Measurements from ENCODE around the gene SERINC5.

SERINC5 gene

DNA sequence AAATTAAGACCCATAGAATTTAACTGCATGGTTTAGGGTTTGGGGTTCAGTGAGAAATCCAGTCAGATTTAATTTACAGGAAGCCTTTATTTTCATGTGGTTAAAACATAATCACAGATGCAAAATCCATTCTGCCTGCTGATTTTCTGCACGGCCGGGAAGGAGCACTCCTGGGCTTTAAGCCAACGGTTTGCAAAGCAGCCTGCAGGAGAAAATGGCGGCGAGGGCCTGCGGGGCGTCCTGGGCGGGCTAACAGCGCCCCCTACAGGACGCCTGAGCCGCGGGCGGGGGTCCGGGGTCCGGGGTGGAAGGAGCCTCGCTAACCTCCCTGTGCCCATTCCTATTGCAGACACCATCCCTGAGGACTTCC lies 173.1 kb downstream of the SERINC5 start:
- H3K4me3 ChIP-seq (ENCODE audit: low read length in 2 of 2): peak overlapping the region in 1 of 2 donors; percentile 59
- no peaks in the 10 kb centered on the region for H3K27me3 ChIP-seq (ENCODE audit: control insufficient read depth in 1 of 2, insufficient read depth in 2 of 2, low read length in 2 of 2)
- H3K9ac ChIP-seq (ENCODE audit: low read length in 2 of 2): no peak overlapping the region
- peaks cover 3% of the 10 kb centered on the region for H3K4me1 ChIP-seq (ENCODE audit: control insufficient read depth, insufficient read depth, low read length)
- H3K27ac ChIP-seq (ENCODE audit: low read length): peak overlapping the region; percentile 53
- no peaks in the 10 kb centered on the region for H3K9me3 ChIP-seq (ENCODE audit: control insufficient read depth in 2 of 2, low read length in 2 of 2)
- peaks cover 0 to 2% of the 10 kb centered on the region in 2 donors for H3K36me3 ChIP-seq (ENCODE audit: control insufficient read depth in 2 of 2, insufficient read depth in 2 of 2, low read length in 2 of 2)

DNA sequence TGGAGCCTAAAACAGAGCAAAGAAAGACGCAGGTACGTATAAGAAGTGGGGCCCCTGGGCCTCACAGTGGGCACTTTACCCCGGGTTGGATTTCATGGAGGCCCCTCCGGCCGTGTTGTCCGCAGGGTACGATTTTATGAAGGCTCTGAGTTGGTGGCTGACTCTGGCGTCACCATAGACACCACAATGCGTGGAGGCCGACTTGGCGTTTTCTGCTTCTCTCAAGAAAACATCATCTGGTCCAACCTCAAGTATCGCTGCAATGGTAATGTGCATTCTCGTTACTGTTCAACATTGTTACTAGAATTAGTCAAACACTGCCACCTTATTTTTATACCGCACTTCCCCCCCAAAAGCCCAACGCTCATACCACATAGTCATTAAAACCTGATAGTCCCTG lies 173.6 kb downstream of the SERINC5 start:
- no peaks in the 10 kb centered on the region for H3K27me3 ChIP-seq (ENCODE audit: control insufficient read depth in 1 of 2, insufficient read depth in 2 of 2, low read length in 2 of 2)
- H3K4me1 ChIP-seq (ENCODE audit: control insufficient read depth, insufficient read depth, low read length): peaks cover 3% of the 10 kb centered on the region
- no peak overlapping the region for H3K9ac ChIP-seq (ENCODE audit: low read length in 2 of 2)
- H3K36me3 ChIP-seq (ENCODE audit: control insufficient read depth in 2 of 2, insufficient read depth in 2 of 2, low read length in 2 of 2): peaks cover 0 to 2% of the 10 kb centered on the region in 2 donors
- no peak overlapping the region for H3K4me3 ChIP-seq (ENCODE audit: low read length in 2 of 2)
- no peak overlapping the region for H3K27ac ChIP-seq (ENCODE audit: low read length)
- no peaks in the 10 kb centered on the region for H3K9me3 ChIP-seq (ENCODE audit: control insufficient read depth in 2 of 2, low read length in 2 of 2)

DNA sequence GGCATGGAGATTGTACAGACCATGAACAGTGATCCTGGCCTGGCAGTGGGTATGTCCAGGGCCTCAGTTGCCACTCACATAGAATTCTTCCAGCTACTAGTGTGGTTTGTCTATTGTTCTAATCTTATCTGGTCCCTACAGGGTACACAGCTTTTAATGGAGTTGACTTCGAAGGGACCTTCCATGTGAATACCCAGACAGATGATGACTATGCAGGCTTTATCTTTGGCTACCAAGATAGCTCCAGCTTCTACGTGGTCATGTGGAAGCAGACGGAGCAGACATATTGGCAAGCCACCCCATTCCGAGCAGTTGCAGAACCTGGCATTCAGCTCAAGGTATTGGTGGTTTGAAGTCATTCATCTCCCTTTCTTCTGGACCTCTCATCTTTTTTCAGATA lies 176.9 kb downstream of the SERINC5 start:
- H3K36me3 ChIP-seq (ENCODE audit: control insufficient read depth in 2 of 2, insufficient read depth in 2 of 2, low read length in 2 of 2): peaks cover 0 to 2% of the 10 kb centered on the region in 2 donors
- peaks cover 3% of the 10 kb centered on the region for H3K4me1 ChIP-seq (ENCODE audit: control insufficient read depth, insufficient read depth, low read length)
- no peak overlapping the region for H3K27ac ChIP-seq (ENCODE audit: low read length)
- H3K27me3 ChIP-seq (ENCODE audit: control insufficient read depth in 1 of 2, insufficient read depth in 2 of 2, low read length in 2 of 2): no peaks in the 10 kb centered on the region
- H3K9me3 ChIP-seq (ENCODE audit: control insufficient read depth in 2 of 2, low read length in 2 of 2): no peaks in the 10 kb centered on the region
- H3K4me3 ChIP-seq (ENCODE audit: low read length in 2 of 2): no peak overlapping the region
- no peak overlapping the region for H3K9ac ChIP-seq (ENCODE audit: low read length in 2 of 2)

DNA sequence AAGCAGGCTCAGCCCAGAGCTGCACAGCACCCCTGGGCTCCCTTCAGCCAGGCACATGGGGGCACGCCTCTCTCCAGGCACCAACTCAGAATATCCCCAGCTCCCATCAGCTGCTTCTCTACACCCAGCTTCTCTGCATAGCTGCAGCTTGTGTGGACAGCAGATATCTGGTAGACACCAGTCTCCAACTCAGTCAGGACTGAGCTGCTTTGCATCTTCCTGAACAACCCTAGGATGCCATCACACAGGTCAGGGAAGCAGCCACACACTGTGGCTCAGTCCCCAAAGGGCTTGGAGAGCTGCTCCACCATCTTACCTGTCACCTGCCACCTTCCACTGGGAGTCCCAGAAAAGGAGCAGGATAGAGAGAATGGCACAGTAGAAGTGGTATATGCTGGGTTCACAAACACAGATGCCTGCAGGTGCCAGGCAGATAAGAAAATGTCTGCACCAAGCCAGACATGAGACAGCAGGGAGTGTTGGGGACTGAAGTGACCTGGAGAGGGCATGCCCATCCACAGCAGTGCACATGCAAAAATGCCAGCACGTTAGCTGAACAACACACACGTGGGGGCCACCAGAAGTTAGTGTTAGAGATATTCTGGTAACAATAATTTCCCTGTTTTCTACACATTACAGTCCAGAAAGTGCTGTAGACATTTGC lies 178.7 kb downstream of the SERINC5 start:
- Histone ChIP-seq H3K27me3 (ENCODE audit: control insufficient read depth in 1 of 2, insufficient read depth in 2 of 2, low read length in 2 of 2) (no peaks in the 10 kb centered on the region), H3K36me3 (ENCODE audit: control insufficient read depth in 2 of 2, insufficient read depth in 2 of 2, low read length in 2 of 2) (peaks cover 0 to 2% of the 10 kb centered on the region in 2 donors), H3K4me3 (ENCODE audit: low read length in 2 of 2) (no peak overlapping the region), H3K4me1 (ENCODE audit: control insufficient read depth, insufficient read depth, low read length) (no peaks in the 10 kb centered on the region), H3K9me3 (ENCODE audit: control insufficient read depth in 2 of 2, low read length in 2 of 2) (no peaks in the 10 kb centered on the region), H3K27ac (ENCODE audit: low read length) (no peak overlapping the region), H3K9ac (ENCODE audit: low read length in 2 of 2) (no peak overlapping the region)

DNA sequence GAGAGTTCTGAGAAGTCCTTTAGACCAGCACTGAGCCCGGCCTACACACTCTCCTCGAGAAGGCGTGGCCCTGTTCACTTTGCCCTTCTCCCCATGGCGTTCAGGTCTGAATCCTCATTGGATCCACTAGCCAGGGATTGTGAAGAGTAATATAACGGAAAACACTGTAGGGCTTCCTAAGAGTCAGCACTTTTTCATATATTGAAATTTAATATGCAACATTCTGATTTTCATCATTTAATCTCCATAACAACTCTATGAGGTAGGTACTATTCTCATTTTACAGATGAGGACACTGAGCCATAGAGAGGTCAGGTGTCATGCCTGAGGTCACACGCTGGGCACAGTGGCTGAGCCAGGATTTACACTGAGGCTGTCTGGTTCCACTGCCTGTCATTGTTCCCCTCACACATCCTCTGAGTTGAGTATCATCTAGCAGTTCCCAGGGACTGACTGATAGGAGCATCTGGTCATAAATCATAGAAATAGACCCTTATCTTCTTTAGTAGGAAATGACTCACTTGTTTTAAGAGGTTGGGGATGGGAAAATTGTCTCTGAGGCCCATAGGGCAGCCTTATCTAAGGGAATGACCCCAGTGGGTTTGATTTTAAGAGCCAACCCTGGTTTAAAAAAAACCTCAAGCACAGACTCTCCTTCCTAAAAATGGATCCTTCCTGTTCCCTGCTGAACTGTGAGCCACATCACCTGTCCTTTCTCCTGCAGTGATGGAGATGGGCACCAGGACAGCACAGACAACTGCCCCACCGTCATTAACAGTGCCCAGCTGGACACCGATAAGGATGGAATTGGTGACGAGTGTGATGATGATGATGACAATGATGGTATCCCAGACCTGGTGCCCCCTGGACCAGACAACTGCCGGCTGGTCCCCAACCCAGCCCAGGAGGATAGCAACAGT lies 179.5 kb downstream of the SERINC5 start:
- Histone ChIP-seq H3K36me3 (ENCODE audit: control insufficient read depth in 2 of 2, insufficient read depth in 2 of 2, low read length in 2 of 2) (peaks cover 2 to 4% of the 10 kb centered on the region in 2 donors), H3K27me3 (ENCODE audit: control insufficient read depth in 1 of 2, insufficient read depth in 2 of 2, low read length in 2 of 2) (no peaks in the 10 kb centered on the region), H3K4me3 (ENCODE audit: low read length in 2 of 2) (no peak overlapping the region), H3K9ac (ENCODE audit: low read length in 2 of 2) (no peak overlapping the region), H3K9me3 (ENCODE audit: control insufficient read depth in 2 of 2, low read length in 2 of 2) (no peaks in the 10 kb centered on the region), H3K4me1 (ENCODE audit: control insufficient read depth, insufficient read depth, low read length) (no peaks in the 10 kb centered on the region), H3K27ac (ENCODE audit: low read length) (no peak overlapping the region)

DNA sequence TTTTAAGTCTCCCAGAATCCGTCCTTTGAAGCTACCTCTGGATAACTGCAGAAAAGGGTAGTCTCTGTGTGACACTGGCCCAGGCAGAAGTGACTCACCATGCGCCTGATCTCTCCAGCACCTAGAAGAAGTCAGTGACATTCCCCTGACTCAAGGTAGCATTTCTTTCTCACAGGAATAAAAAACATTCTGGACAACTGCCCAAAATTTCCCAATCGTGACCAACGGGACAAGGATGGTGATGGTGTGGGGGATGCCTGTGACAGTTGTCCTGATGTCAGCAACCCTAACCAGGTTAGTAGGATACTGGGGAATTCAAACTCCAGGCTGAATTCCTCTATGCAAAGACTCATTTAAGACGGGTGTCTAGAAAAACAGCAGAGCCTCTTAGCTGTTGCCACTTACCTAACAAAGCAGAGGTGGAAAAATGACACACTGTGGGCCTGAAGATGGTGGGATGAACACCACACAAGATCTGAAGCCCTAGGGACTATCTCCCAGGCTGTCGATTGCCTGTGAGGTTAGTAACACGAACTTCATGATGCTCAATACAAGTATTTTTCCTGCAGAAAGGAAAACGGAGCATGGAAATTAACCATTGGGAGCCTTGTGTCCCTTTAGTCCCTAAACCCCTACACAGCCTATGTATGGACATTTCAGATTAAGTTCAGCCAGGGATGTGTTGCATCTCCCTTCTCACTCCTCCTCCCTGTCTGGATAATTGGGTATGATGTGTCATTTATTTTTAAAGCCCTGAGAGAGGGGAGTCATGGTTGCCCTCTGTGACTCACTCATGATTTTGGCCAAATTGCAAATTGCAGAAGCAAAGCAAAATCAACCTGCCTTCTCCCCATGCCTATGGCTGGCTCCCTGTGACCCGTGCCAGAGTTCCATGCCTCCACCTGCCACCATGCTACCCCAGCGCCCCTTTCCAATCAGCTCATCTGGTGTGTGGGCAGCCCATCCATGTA lies 183.5 kb downstream of the SERINC5 start:
- Histone ChIP-seq H3K27ac (ENCODE audit: low read length) (no peak overlapping the region), H3K9me3 (ENCODE audit: control insufficient read depth in 2 of 2, low read length in 2 of 2) (no peaks in the 10 kb centered on the region), H3K4me1 (ENCODE audit: control insufficient read depth, insufficient read depth, low read length) (no peaks in the 10 kb centered on the region), H3K27me3 (ENCODE audit: control insufficient read depth in 1 of 2, insufficient read depth in 2 of 2, low read length in 2 of 2) (no peaks in the 10 kb centered on the region), H3K36me3 (ENCODE audit: control insufficient read depth in 2 of 2, insufficient read depth in 2 of 2, low read length in 2 of 2) (peaks cover 0 to 4% of the 10 kb centered on the region in 2 donors), H3K4me3 (ENCODE audit: low read length in 2 of 2) (no peak overlapping the region), H3K9ac (ENCODE audit: low read length in 2 of 2) (no peak overlapping the region)

DNA sequence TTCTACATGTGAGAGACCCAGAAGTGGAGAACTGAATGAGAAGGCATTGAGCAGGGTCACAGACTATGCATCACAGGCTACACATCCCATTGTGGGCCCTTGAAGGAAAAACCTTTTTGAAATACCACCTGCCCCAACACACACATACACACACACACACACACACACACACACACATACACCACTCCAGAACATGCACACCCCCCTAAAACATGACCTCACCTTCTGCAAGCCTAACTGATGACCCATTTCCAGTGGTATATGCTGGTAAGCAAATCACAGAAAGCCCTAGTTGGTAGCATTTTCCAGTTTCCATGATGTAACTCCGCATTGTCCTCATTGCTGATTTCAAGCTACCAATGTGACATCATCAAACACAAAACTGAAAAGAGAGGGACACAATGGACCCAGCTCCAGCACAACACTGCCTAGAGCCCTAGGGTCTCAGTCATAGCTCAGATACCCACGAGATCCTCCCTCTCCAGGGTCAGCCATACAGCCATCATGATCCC lies 184.3 kb downstream of the SERINC5 start:
- Histone ChIP-seq H3K9me3 (ENCODE audit: control insufficient read depth in 2 of 2, low read length in 2 of 2) (no peaks in the 10 kb centered on the region), H3K9ac (ENCODE audit: low read length in 2 of 2) (no peak overlapping the region), H3K4me3 (ENCODE audit: low read length in 2 of 2) (no peak overlapping the region), H3K36me3 (ENCODE audit: control insufficient read depth in 2 of 2, insufficient read depth in 2 of 2, low read length in 2 of 2) (peaks cover 0 to 4% of the 10 kb centered on the region in 2 donors), H3K4me1 (ENCODE audit: control insufficient read depth, insufficient read depth, low read length) (no peaks in the 10 kb centered on the region), H3K27me3 (ENCODE audit: control insufficient read depth in 1 of 2, insufficient read depth in 2 of 2, low read length in 2 of 2) (no peaks in the 10 kb centered on the region), H3K27ac (ENCODE audit: low read length) (no peak overlapping the region)

DNA sequence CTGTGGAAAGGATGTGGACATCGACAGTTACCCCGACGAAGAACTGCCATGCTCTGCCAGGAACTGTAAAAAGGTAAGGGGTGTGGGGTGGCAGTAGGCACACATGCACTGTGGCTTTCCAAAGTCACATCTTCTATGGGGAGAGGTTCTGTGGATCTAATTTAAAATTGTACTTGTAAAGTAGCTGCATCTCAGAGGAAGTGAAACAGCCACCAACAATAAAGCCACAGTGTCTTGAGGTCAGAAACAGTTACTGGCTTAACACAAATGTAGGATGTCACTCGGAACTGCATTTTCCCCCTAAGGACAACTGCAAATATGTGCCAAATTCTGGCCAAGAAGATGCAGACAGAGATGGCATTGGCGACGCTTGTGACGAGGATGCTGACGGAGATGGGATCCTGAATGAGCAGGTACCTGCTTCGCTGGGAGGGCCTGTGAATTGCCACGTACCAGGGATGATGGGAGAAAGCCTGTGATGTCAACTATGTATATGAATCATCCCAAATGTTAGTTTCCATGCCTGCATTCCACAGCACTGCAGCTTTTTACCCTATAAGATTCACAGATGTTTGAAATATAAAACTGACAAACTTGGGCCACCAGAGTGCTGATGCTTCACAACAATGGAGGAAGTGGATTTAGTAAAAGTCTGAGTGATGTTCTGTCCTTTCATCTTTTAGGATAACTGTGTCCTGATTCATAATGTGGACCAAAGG lies 185.4 kb downstream of the SERINC5 start:
- no peaks in the 10 kb centered on the region for H3K4me1 ChIP-seq (ENCODE audit: control insufficient read depth, insufficient read depth, low read length)
- H3K9me3 ChIP-seq (ENCODE audit: control insufficient read depth in 2 of 2, low read length in 2 of 2): no peaks in the 10 kb centered on the region
- no peak overlapping the region for H3K27ac ChIP-seq (ENCODE audit: low read length)
- peaks cover 0 to 4% of the 10 kb centered on the region in 2 donors for H3K36me3 ChIP-seq (ENCODE audit: control insufficient read depth in 2 of 2, insufficient read depth in 2 of 2, low read length in 2 of 2)
- H3K4me3 ChIP-seq (ENCODE audit: low read length in 2 of 2): no peak overlapping the region
- H3K9ac ChIP-seq (ENCODE audit: low read length in 2 of 2): no peak overlapping the region
- H3K27me3 ChIP-seq (ENCODE audit: control insufficient read depth in 1 of 2, insufficient read depth in 2 of 2, low read length in 2 of 2): no peaks in the 10 kb centered on the region

DNA sequence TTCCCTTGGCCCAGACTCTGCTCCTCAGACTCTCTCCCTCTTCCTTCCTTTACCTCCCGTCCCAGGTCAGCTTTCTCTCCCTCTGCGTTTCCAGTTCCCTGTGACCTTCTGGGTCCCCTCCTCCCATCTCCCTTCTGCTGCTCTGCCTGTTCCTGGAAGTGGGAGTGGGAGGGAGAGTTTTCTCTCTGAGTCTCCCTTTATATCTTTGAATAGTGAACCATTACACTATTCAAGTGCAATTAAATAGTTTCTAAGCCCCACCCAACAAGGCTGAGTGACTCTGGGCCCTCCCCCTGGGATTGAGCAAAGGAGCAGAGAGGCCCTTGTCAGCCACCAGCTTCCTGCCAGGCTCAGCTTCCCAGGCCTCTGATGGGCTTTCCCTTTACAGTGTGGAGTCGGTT lies 185.9 kb downstream of the SERINC5 start:
- Histone ChIP-seq H3K27me3 (ENCODE audit: control insufficient read depth in 1 of 2, insufficient read depth in 2 of 2, low read length in 2 of 2) (no peaks in the 10 kb centered on the region), H3K9me3 (ENCODE audit: control insufficient read depth in 2 of 2, low read length in 2 of 2) (no peaks in the 10 kb centered on the region), H3K36me3 (ENCODE audit: control insufficient read depth in 2 of 2, insufficient read depth in 2 of 2, low read length in 2 of 2) (peaks cover 0 to 4% of the 10 kb centered on the region in 2 donors), H3K9ac (ENCODE audit: low read length in 2 of 2) (no peak overlapping the region), H3K27ac (ENCODE audit: low read length) (no peak overlapping the region), H3K4me3 (ENCODE audit: low read length in 2 of 2) (no peak overlapping the region), H3K4me1 (ENCODE audit: control insufficient read depth, insufficient read depth, low read length) (no peaks in the 10 kb centered on the region)

All from stomach smooth muscle (tissue), 2 donors.